Suprapubic skin (tissue), 4 donors: ENCODE data around the gene BIVM.

Source experiments
- CTCF ChIP-seq, 2 donors: fragments of 200-600 bp in 1 of 2; fragments of 450-650 bp in 1 of 2; sonication (generic) in 1 of 2; IDR thresholded peaks; one replicate each; pipeline ENCODE4 v1.5.1; 2016 to 2019; ENCODE audit warnings: antibody characterized with exemption in 2 of 2, mild to moderate bottlenecking in 1 of 2, moderate library complexity in 1 of 2
- POLR2A ChIP-seq, 2 donors: fragments of 450-650 bp; IDR thresholded peaks; one replicate each; pipeline ENCODE4 v1.6.1; 2017; ENCODE audit warnings: antibody characterized with exemption in 2 of 2, mild to moderate bottlenecking in 2 of 2, moderate library complexity in 2 of 2
- POLR2AphosphoS5 ChIP-seq, 3 donors: sonication (generic); formaldehyde crosslinking; IDR thresholded peaks; one replicate each; pipeline ENCODE4 v1.6.1; 2017; ENCODE audit warnings: antibody characterized with exemption in 3 of 3

GRCh38 chr13:102776271-102776670, 22.6 kb upstream of the BIVM start:
- TF ChIP-seq POLR2A (IDR thresholded peaks at IDR 0.05): no peak
- TF ChIP-seq CTCF (IDR thresholded peaks at IDR 0.05): no peak
- TF ChIP-seq POLR2AphosphoS5 (IDR thresholded peaks at IDR 0.05): no peak
